Measurements from ENCODE around the gene SPPL2B. TPM values are rescaled to one million over a fixed set of nuclear protein-coding genes. Genes with fewer than 3 reads are reported as not detected.

The SPPL2B gene
- total and polyA plus RNA-seq, 9 of the 15 experiments (the other 6 are each of a cell fraction or from before 2014, with no cell fraction given), result 0.20 to 81.2 (median 15.1) TPM

GRCh38 chr19:2385053-2385721, 56.7 kb downstream of the SPPL2B start (continued):
- TF ChIP-seq ZNF23 (CRISPR knock-in tag; IDR thresholded peaks at IDR 0.05) (no peak), NFE2L1 (tag; IDR thresholded peaks at IDR 0.05; ENCODE audit: borderline replicate concordance, low read depth) (no peak), KDM4B (IDR thresholded peaks at IDR 0.05; ENCODE audit: borderline replicate concordance in 2 of 2, low read depth in 1 of 2) (no peak; a peak in 1 of 4 replicates), ZNF551 (CRISPR knock-in tag; IDR thresholded peaks at IDR 0.05) (no peak), MEF2D (tag; conservative IDR thresholded peaks at IDR 0.05; ENCODE audit: low read depth) (0 out of 2 replicates have a peak, but pooled peaks have one; percentile 17), TRIM28 (IDR thresholded peaks at IDR 0.05) (no peak), POLR2G (IDR thresholded peaks at IDR 0.05; ENCODE audit: low read depth, low read length) (peak; percentile 53; the same call in 1 of the 2 replicates), ZBTB9 (CRISPR knock-in tag; IDR thresholded peaks at IDR 0.05) (no peak), SETDB1 (IDR thresholded peaks at IDR 0.05; ENCODE audit: low read length) (no peak), EP400 (IDR thresholded peaks at IDR 0.05) (peak; percentile 92), RHOXF2B (CRISPR knock-in tag; conservative IDR thresholded peaks at IDR 0.05) (no peak), TCF3 (CRISPR knock-in tag; IDR thresholded peaks at IDR 0.05) (no peak), PRDM10 (IDR thresholded peaks at IDR 0.05; ENCODE audit: partially characterized antibody) (no peak), ZC3H8 (IDR thresholded peaks at IDR 0.05) (no peak), ZNF121 (CRISPR knock-in tag; conservative IDR thresholded peaks at IDR 0.05) (peak; percentile 100), GMEB1 (CRISPR knock-in tag; IDR thresholded peaks at IDR 0.05) (no peak), TGIF2 (CRISPR knock-in tag; IDR thresholded peaks at IDR 0.05) (no peak), RFX5 (IDR thresholded peaks at IDR 0.05; ENCODE audit: low read depth, low read length) (no peak), FOXO4 (CRISPR knock-in tag; IDR thresholded peaks at IDR 0.05) (no peak), ZBTB43 (CRISPR knock-in tag; IDR thresholded peaks at IDR 0.05) (no peak)

Measured in K562 (cell line).